Peyer's patch (tissue), 4 donors: ENCODE measurements around the gene PHB1.

ENCODE experiments used
- CTCF ChIP-seq, 6 experiments: fragments of 450-650 bp in 4 of 6; fragments of 200-600 bp in 2 of 6; sonication (generic) in 1 of 6; IDR thresholded peaks; one replicate each; pipeline ENCODE4 v1.5.1; 2017 to 2019; ENCODE audit warnings: antibody characterized with exemption in 6 of 6, mild to moderate bottlenecking in 3 of 6, moderate library complexity in 1 of 6
- POLR2A ChIP-seq, 2 donors: fragments of 450-650 bp; IDR thresholded peaks; one replicate each; pipeline ENCODE4 v1.5.1; 2017; ENCODE audit warnings: antibody characterized with exemption in 2 of 2, mild to moderate bottlenecking in 2 of 2, moderate library complexity in 2 of 2

GRCh38 chr17:49365667-49366066, 49.0 kb downstream of the PHB1 start:
- no peak for TF ChIP-seq CTCF (IDR thresholded peaks at IDR 0.05)
- no peak for TF ChIP-seq POLR2A (IDR thresholded peaks at IDR 0.05)
